Pancreas (tissue), 10 donors: ENCODE results near the gene RXRA. TPM values are rescaled to one million over a fixed set of nuclear protein-coding genes. Genes with fewer than 3 reads are reported as not detected.

Experiments
- ATAC-seq, 4 donors: fragments of 200-7000 bp; cut with Tn5 transposase; one replicate each; pipeline versions ENCODE4 v1.8.0 to v1.9.1; 2020; ENCODE audit warnings: mild to moderate bottlenecking in 4 of 4, moderate library complexity in 4 of 4
- DNase-seq, 6 donors: peaks; one replicate each; pipeline ENCODE4 v3.0.0-alpha.2; 2020
- FAIRE-seq: peaks from 2 replicates; lab custom pipeline; 2012; peaks lifted over from hg19 to GRCh38; lab: Jason Lieb, UNC
- H3K27ac ChIP-seq, 4 donors: fragments of 200-600 bp; sonication (generic); 1 replicate in 3 of 4; 2 replicates in 1 of 4; pipeline versions ENCODE4 v1.5.0 to v1.8.0; 2020
- H3K27me3 ChIP-seq, 4 donors: fragments of 200-600 bp; one replicate each; pipeline ENCODE4 v1.8.0; 2021
- H3K36me3 ChIP-seq, 3 donors: fragments of 200-600 bp; sonication (generic) in 1 of 3; one replicate each; pipeline versions ENCODE4 v1.5.0 to v1.8.0; 2020 to 2021
- H3K4me1 ChIP-seq, 3 donors: fragments of 200-600 bp; one replicate each; pipeline ENCODE4 v1.8.0; 2021
- H3K4me3 ChIP-seq, 4 donors: fragments of 200-600 bp; sonication (generic) in 2 of 4; one replicate each; pipeline versions ENCODE4 v1.5.0 to v1.8.0; 2020 to 2021
- H3K9me3 ChIP-seq, 4 donors: fragments of 200-600 bp; one replicate each; pipeline ENCODE4 v1.8.0; 2021
- CTCF ChIP-seq, 4 donors: fragments of 200-600 bp; sonication (generic) in 3 of 4; IDR thresholded peaks; one replicate each; pipeline versions ENCODE4 v1.5.0 to v1.8.0; 2021; ENCODE audit warnings: antibody characterized with exemption in 4 of 4
- WGBS, 2 donors: extraction: QIAGEN DNeasy Blood & Tissue Kit; methylation state at CpG; one replicate each; pipeline ENCODE4 v1.1.7; 2013; 5-methylcytosine and 5-hydroxymethylcytosine counted together
- intact Hi-C, 3 donors: fragments of 100-400 bp; cut with DNase I; formaldehyde crosslinking; loops; one replicate each; pipeline versions ENCODE4 v1.11.1 to v1.14.2; 2022
- polyA plus RNA-seq, 2 donors: library from polyadenylated mRNA; stranded (reverse); fragments of 200-250 nt; gene quantifications; one replicate each; pipeline ENCODE4 v1.2.3, GENCODE V29; 2013
- total RNA-seq, 6 donors: library from RNA; stranded (reverse); fragmentation: NEBNext Ultra II Directional in 4 of 6; extraction: Animal tissue kit (Norgen Biotek cat#: 25700) in 4 of 6; gene quantifications; one replicate each; pipeline versions ENCODE4 v1.2.1 to v1.2.4, GENCODE V29; 2021 to 2023
- donor health status: healthy with polysubstance abuse.
- donor health status: DM: no; HTN: no; CAD: no; lungs with moderate emphysema.
- donor health status: DM: no; HTN: no; CAD: no.
- donor health status: control.
- donor health status: control.
- donor health status: Bipolar disorder and iron deficiency.
- donor health status: DM: yes; HTN: yes; CAD: no.
- donor health status: DM: no; HTN: no; CAD: no.
- donor health status: DM: no; HTN: no; CAD: no.
- donor health status: DM: yes; HTN: yes; CAD: no.

The RXRA gene
- total and polyA plus RNA-seq, 8 donors: 20.2 to 35.1 (median 22.9) TPM

GRCh38 chr9:134411440-134412297, 85.4 kb downstream of the RXRA start:
- 82% methylated on average over 25 of the region's 25 CpGs for WGBS, 2 donors
- H3K36me3 ChIP-seq: no peaks in the 10 kb centered on the region
- DNase-seq (no peak), FAIRE-seq (no peak), ATAC-seq (no peak)
- no peak for TF ChIP-seq CTCF (IDR thresholded peaks at IDR 0.05)
- intact Hi-C loops: no loop called here
- H3K4me3 ChIP-seq: no peak overlapping the region
- H3K27ac ChIP-seq: no peak overlapping the region
- H3K4me1 ChIP-seq: peaks cover 5 to 11% (median 10%) of the 10 kb centered on the region in 3 donors
- no peaks in the 10 kb centered on the region for H3K9me3 ChIP-seq
- H3K27me3 ChIP-seq: no peaks in the 10 kb centered on the region

GRCh38 chr9:134412298-134412711, 86.0 kb downstream of the RXRA start:
- no peak overlapping the region for H3K27ac ChIP-seq
- H3K4me1 ChIP-seq: peaks cover 0 to 5% (median 4%) of the 10 kb centered on the region in 3 donors
- no peak for TF ChIP-seq CTCF (IDR thresholded peaks at IDR 0.05)
- H3K36me3 ChIP-seq: no peaks in the 10 kb centered on the region
- ATAC-seq: no peak
- intact Hi-C loops: no loop called here
- H3K4me3 ChIP-seq: no peak overlapping the region
- WGBS, 2 donors: 78 to 80% methylated on average over 16 of the region's 16 CpGs
- FAIRE-seq: no peak
- no peak for DNase-seq
- no peaks in the 10 kb centered on the region for H3K9me3 ChIP-seq
- H3K27me3 ChIP-seq: no peaks in the 10 kb centered on the region

- H3K27ac ChIP-seq: no peak overlapping the region
- no peak for FAIRE-seq
These were observed 87.0 kb downstream of the RXRA start for GRCh38 chr9:134413112-134413715.

GRCh38 chr9:134413890-134414623, 87.8 kb downstream of the RXRA start:
- WGBS, 2 donors: 83 to 87% methylated on average over 29 of the region's 29 CpGs
- ATAC-seq: peak in 3 of 4 donors; percentile 7 to 68 (median 55)
- no peak for DNase-seq
- no peaks in the 10 kb centered on the region for H3K4me1 ChIP-seq
- intact Hi-C loops: no loop called here
- no peak overlapping the region for H3K27ac ChIP-seq
- no peak for TF ChIP-seq CTCF (IDR thresholded peaks at IDR 0.05)
- no peaks in the 10 kb centered on the region for H3K27me3 ChIP-seq
- H3K36me3 ChIP-seq: no peaks in the 10 kb centered on the region
- H3K9me3 ChIP-seq: no peaks in the 10 kb centered on the region
- FAIRE-seq: no peak
- H3K4me3 ChIP-seq: no peak overlapping the region

More at GRCh38 chr9:134413112-134413715, 87.0 kb downstream of the RXRA start:
- Histone ChIP-seq H3K4me3 (no peak overlapping the region), H3K9me3 (no peaks in the 10 kb centered on the region), H3K36me3 (no peaks in the 10 kb centered on the region), H3K27me3 (no peaks in the 10 kb centered on the region), H3K4me1 (no peaks in the 10 kb centered on the region)
- no peak for ATAC-seq
- 89 to 91% methylated on average over 13 of the region's 13 CpGs for WGBS, 2 donors
- intact Hi-C loops: no loop called here
- DNase-seq: no peak
- TF ChIP-seq CTCF (IDR thresholded peaks at IDR 0.05): no peak
